ENCODE measurements around the gene GRK1. TPM values are rescaled to one million over a fixed set of nuclear protein-coding genes. Genes with fewer than 3 reads are reported as not detected.

The GRK1 gene
- total RNA-seq, 2 experiments from 2014 or later, result not detected

DNA sequence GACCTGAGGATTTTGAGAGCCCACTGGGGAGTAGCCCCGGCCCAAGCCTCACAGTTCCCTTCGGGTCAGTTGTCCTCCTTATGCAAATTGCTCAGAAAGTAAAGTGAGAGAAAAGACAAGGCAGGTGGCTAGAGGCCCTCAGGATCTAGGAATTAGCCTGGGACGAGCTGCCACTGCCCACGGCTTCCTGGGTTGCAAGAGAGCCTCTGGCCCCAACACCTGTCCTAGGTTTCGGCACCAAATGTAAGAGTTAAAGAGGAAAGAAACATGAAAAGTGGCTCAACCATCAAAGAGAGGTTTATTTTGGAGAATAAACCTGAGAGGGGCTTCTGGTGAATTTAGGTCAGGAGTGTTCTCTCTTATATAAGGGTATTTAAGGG is 117.6 kb downstream of the GRK1 start:
- Mint-ChIP-seq H3K9me3 (no peaks in the 10 kb centered on the region), H3K4me1 (ENCODE audit: low read depth) (no peaks in the 10 kb centered on the region), H3K36me3 (ENCODE audit: low read depth) (no peaks in the 10 kb centered on the region), H3K4me3 (no peak overlapping the region), H3K27me3 (peaks cover 22% of the 10 kb centered on the region), H3K27ac (no peak overlapping the region)
- ATAC-seq (ENCODE audit: poor library complexity) (no peak), DNase-seq (no peak)
- CTCF ChIA-PET, result no interaction called here
- H3K4me1 ChIP-seq (ENCODE audit: insufficient read depth, low read length), result no peaks in the 10 kb centered on the region
- POLR2A ChIA-PET, result no interaction called here
- H3K9me3 ChIP-seq (ENCODE audit: control insufficient read depth in 1 of 2, insufficient read depth in 1 of 2, low read length in 2 of 2), result no peaks in the 10 kb centered on the region
- peaks cover 0 to 3% of the 10 kb centered on the region in 2 experiments for H3K27me3 ChIP-seq (ENCODE audit: control insufficient read depth in 1 of 2, insufficient read depth in 2 of 2, low read length in 2 of 2)
- H3K36me3 ChIP-seq (ENCODE audit: insufficient read depth, low read length), result no peaks in the 10 kb centered on the region
- H3K27ac ChIP-seq (ENCODE audit: low read depth in 1 of 2, low read length in 2 of 2), result no peak overlapping the region
- intact Hi-C loops (cut with DNase I, micrococcal nuclease), result no loop called here
- H3K4me3 ChIP-seq (ENCODE audit: low read length), result no peak overlapping the region
- TF ChIP-seq, protein P1, sequence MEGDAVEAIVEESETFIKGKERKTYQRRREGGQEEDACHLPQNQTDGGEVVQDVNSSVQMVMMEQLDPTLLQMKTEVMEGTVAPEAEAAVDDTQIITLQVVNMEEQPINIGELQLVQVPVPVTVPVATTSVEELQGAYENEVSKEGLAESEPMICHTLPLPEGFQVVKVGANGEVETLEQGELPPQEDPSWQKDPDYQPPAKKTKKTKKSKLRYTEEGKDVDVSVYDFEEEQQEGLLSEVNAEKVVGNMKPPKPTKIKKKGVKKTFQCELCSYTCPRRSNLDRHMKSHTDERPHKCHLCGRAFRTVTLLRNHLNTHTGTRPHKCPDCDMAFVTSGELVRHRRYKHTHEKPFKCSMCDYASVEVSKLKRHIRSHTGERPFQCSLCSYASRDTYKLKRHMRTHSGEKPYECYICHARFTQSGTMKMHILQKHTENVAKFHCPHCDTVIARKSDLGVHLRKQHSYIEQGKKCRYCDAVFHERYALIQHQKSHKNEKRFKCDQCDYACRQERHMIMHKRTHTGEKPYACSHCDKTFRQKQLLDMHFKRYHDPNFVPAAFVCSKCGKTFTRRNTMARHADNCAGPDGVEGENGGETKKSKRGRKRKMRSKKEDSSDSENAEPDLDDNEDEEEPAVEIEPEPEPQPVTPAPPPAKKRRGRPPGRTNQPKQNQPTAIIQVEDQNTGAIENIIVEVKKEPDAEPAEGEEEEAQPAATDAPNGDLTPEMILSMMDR (IDR thresholded peaks at IDR 0.05), result no peak

DNA sequence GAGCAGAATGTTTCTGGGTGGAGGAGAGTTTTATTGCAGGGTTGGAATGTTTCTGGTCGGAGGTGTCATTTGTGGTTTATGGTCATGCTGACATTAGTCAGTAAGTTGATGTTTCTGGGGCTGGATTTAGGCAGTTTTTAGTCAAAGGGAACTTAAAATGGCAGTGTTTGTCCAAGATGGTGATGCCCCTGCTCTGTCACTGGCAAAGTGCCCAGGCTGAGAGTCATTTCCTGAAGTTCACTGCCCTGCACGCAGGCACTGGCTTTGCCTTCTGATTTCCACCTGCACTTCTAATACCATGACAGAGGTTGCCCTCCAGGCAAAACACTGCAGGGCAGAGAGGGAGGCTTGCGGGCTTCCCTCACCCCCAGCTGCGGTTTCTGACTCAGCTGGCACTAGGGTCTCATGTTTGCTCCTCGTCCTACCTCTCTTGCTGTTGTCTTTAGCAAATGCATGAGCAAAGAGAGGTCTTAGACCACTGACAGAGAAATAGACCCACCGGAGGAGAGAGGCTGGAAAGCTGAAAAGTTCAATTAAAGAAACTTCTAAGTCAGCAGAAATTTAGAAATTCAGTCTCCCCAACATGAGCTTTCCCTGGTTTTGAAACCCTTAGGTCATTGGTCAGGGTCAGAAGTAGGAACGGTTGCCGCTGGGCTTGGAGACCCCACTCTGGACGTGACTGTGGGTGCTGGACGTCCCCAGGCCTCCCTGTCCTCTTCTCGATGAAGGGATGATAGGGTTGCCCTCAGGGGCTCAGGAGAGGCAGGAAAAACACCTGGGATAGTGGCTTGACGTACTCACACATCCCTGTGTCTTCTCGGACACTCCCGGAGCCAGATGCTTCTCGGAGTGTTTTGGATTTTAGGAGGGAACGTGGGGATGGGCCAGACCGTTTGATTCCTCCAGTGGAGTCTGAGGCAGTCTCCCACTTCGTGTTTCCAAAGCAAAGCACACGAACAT is 118.3 kb downstream of the GRK1 start:
- Histone ChIP-seq H3K4me1 (ENCODE audit: insufficient read depth, low read length) (no peaks in the 10 kb centered on the region), H3K4me3 (ENCODE audit: low read length) (no peak overlapping the region), H3K36me3 (ENCODE audit: insufficient read depth, low read length) (no peaks in the 10 kb centered on the region), H3K9me3 (ENCODE audit: control insufficient read depth in 1 of 2, insufficient read depth in 1 of 2, low read length in 2 of 2) (no peaks in the 10 kb centered on the region), H3K27ac (ENCODE audit: low read depth in 1 of 2, low read length in 2 of 2) (no peak overlapping the region), H3K27me3 (ENCODE audit: control insufficient read depth in 1 of 2, insufficient read depth in 2 of 2, low read length in 2 of 2) (peaks cover 0 to 3% of the 10 kb centered on the region in 2 experiments)
- H3K4me3 Mint-ChIP-seq, result no peak overlapping the region
- ATAC-seq (ENCODE audit: poor library complexity) (no peak), DNase-seq (peak in 1 of 14 experiments; percentile 11)
- H3K27me3 Mint-ChIP-seq, result peaks cover 22% of the 10 kb centered on the region
- intact Hi-C loops (cut with DNase I, micrococcal nuclease), result no loop called here
- POLR2A ChIA-PET, result no interaction called here
- H3K36me3 Mint-ChIP-seq (ENCODE audit: low read depth), result no peaks in the 10 kb centered on the region
- no peaks in the 10 kb centered on the region for H3K4me1 Mint-ChIP-seq (ENCODE audit: low read depth)
- no peak overlapping the region for H3K27ac Mint-ChIP-seq
- CTCF ChIA-PET, result no interaction called here
- H3K9me3 Mint-ChIP-seq, result no peaks in the 10 kb centered on the region
- TF ChIP-seq, protein P1 (IDR thresholded peaks at IDR 0.05), result no peak

DNA sequence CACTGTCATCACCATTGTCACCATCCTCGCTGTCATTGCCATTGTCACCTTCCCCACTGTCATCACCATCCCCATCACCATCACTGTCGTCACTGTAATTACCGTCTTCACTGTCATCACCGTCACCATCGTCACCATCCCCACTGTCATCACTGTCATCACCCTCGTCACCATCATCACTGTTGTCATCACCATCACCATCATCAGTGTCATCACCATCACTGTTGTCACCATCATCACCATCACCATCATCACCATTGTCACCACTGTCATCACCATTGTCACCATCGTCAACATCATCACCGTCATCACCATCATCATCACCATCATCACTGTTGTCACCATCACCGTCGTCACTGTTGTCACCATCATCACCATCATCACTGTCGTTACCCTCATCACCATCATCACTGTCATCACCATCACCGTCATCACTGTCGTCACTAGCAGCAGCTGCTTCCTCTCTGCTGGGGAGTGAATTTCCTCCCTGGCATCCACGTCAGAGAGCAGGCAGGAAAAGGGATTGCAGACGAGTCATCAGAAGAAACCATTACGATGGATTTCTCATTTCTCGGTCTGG is 119.3 kb downstream of the GRK1 start:
- peaks cover 18% of the 10 kb centered on the region for H3K27me3 Mint-ChIP-seq
- H3K4me3 Mint-ChIP-seq, result no peak overlapping the region
- H3K4me1 Mint-ChIP-seq (ENCODE audit: low read depth), result no peaks in the 10 kb centered on the region
- Histone ChIP-seq H3K36me3 (ENCODE audit: insufficient read depth, low read length) (no peaks in the 10 kb centered on the region), H3K27me3 (ENCODE audit: control insufficient read depth in 1 of 2, insufficient read depth in 2 of 2, low read length in 2 of 2) (peaks cover 0 to 3% of the 10 kb centered on the region in 2 experiments), H3K4me3 (ENCODE audit: low read length) (no peak overlapping the region), H3K27ac (ENCODE audit: low read depth in 1 of 2, low read length in 2 of 2) (no peak overlapping the region), H3K9me3 (ENCODE audit: control insufficient read depth in 1 of 2, insufficient read depth in 1 of 2, low read length in 2 of 2) (no peaks in the 10 kb centered on the region), H3K4me1 (ENCODE audit: insufficient read depth, low read length) (no peaks in the 10 kb centered on the region)
- ChIA-PET CTCF (no interaction called here), POLR2A (no interaction called here)
- no peak for DNase-seq
- no peaks in the 10 kb centered on the region for H3K36me3 Mint-ChIP-seq (ENCODE audit: low read depth)
- peak; percentile 43 for ATAC-seq (ENCODE audit: poor library complexity)
- H3K27ac Mint-ChIP-seq, result no peak overlapping the region
- TF ChIP-seq, protein P1 (IDR thresholded peaks at IDR 0.05), result no peak
- no peaks in the 10 kb centered on the region for H3K9me3 Mint-ChIP-seq
- intact Hi-C loops (cut with DNase I, micrococcal nuclease), result no loop called here

Other genes starting within 250 kb of the GRK1 start
- gene ADPRHL1, start 213.7 kb upstream of the GRK1 start, total RNA-seq, result under 1 TPM; 0.42 to 0.47 TPM
- 10 to 100 TPM; 16.2 to 18.9 TPM for gene DCUN1D2, start 176.5 kb upstream of the GRK1 start, total RNA-seq
- 10 to 100 TPM; 17.6 to 20.0 TPM for gene TFDP1, start 82.5 kb upstream of the GRK1 start, total RNA-seq
- not detected for gene ATP4B, start 9.0 kb upstream of the GRK1 start, total RNA-seq
- 1 to 10 TPM; 1.0 to 1.2 TPM for gene TMEM255B, start 92.0 kb downstream of the GRK1 start, total RNA-seq
- gene GAS6, start 196.9 kb downstream of the GRK1 start, total RNA-seq, result 1 to 10 TPM in 1 of 2 experiments, under 1 TPM in 1; 0.52 to 1.0 TPM